NB4 (cell line): ENCODE measurements around the gene SDK2.

Experiments used
- DNase-seq: peaks from one replicate; pipeline ENCODE4 v3.0.0; 2010; ENCODE audit warnings: low read depth
- H3K4me3 ChIP-seq: one replicate; pipeline ENCODE4 v1.5.1; 2011; ENCODE audit warnings: mild to moderate bottlenecking, low read depth, low read length, moderate library complexity
- MYC ChIP-seq: IDR thresholded peaks from 2 replicates; pipeline ENCODE4 v1.6.1; 2011; ENCODE audit warnings: low read depth, low read length
- POLR2A ChIP-seq: IDR thresholded peaks from 2 replicates; pipeline ENCODE4 v1.6.1; 2011; ENCODE audit warnings: mild to moderate bottlenecking; ENCODE audit not compliant: insufficient read length; ENCODE audit errors: extremely low read depth
- TF ChIP-seq, protein P1 (sequence below): IDR thresholded peaks from 2 replicates; pipeline ENCODE4 v1.6.1; 2011; ENCODE audit warnings: low read depth, low read length
- TF ChIP-seq, protein P2 (sequence below): IDR thresholded peaks from one replicate; pipeline ENCODE4 v1.5.1; 2012; ENCODE audit warnings: low read depth, low read length

SDK2 gene

DNA sequence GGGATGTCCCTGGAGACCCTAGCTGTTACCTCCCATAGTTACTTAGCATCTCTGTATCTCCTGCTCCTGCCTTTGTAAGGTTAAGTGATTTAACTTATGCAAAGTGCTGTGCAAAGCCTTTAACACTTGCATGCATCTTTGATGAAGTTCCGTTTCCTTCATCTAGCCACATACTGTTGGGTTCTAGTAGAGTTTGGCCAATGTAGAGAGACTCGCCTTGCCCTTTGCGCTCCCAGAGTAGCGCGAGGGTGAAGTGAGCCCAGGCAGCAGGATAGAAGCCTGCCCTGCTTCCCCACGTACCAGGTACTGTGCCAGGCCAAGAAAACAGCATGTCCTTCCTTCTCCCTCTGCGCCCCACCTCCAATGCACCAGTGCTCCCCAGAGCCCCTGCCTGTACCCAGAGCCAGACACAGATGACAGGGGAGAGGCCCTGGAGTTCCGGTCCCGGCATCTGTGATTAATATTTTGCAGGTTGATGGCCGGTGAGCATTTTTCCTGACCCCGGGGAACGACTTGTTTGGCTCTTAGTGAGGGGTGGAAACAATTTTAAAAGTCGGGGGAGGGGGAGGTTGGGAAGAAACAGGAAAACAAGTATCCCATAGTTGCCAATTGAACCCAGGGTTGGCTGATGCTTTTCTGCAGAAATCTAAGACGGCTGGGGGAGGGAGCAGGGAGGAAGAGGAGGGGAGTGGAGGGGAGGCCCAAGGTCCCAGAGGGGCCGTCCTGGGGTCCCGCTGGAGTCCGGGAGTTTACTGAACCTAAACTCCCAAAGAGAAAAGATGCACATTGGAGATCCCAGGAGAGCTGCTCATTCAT lies 319.3 kb downstream of the SDK2 start:
- TF ChIP-seq, protein P1, sequence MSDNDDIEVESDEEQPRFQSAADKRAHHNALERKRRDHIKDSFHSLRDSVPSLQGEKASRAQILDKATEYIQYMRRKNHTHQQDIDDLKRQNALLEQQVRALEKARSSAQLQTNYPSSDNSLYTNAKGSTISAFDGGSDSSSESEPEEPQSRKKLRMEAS = no peak
- TF ChIP-seq, protein P2, sequence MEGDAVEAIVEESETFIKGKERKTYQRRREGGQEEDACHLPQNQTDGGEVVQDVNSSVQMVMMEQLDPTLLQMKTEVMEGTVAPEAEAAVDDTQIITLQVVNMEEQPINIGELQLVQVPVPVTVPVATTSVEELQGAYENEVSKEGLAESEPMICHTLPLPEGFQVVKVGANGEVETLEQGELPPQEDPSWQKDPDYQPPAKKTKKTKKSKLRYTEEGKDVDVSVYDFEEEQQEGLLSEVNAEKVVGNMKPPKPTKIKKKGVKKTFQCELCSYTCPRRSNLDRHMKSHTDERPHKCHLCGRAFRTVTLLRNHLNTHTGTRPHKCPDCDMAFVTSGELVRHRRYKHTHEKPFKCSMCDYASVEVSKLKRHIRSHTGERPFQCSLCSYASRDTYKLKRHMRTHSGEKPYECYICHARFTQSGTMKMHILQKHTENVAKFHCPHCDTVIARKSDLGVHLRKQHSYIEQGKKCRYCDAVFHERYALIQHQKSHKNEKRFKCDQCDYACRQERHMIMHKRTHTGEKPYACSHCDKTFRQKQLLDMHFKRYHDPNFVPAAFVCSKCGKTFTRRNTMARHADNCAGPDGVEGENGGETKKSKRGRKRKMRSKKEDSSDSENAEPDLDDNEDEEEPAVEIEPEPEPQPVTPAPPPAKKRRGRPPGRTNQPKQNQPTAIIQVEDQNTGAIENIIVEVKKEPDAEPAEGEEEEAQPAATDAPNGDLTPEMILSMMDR = no peak
- TF ChIP-seq POLR2A = no peak
- TF ChIP-seq MYC = no peak
- DNase-seq = no peak
- H3K4me3 ChIP-seq = no peak overlapping the region

DNA sequence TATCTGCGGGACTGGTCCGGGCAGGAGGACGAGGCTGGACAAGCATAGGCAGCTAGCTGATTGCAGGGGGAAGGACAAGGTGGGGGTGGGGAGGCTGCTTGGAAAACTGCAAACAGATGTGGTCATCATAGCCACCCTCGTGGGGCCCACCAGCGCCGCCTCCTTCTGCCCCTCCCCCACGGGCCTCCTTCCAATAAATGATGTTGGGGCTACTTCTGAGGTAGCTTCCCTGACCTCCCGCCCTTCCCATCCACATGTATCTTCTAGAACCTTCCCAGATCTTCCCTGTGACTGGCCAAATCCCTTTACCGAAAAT lies 320.1 kb downstream of the SDK2 start:
- DNase-seq = no peak
- H3K4me3 ChIP-seq = no peak overlapping the region
- TF ChIP-seq POLR2A = no peak
- TF ChIP-seq, protein P1 = no peak
- TF ChIP-seq, protein P2 = no peak
- no peak for TF ChIP-seq MYC

DNA sequence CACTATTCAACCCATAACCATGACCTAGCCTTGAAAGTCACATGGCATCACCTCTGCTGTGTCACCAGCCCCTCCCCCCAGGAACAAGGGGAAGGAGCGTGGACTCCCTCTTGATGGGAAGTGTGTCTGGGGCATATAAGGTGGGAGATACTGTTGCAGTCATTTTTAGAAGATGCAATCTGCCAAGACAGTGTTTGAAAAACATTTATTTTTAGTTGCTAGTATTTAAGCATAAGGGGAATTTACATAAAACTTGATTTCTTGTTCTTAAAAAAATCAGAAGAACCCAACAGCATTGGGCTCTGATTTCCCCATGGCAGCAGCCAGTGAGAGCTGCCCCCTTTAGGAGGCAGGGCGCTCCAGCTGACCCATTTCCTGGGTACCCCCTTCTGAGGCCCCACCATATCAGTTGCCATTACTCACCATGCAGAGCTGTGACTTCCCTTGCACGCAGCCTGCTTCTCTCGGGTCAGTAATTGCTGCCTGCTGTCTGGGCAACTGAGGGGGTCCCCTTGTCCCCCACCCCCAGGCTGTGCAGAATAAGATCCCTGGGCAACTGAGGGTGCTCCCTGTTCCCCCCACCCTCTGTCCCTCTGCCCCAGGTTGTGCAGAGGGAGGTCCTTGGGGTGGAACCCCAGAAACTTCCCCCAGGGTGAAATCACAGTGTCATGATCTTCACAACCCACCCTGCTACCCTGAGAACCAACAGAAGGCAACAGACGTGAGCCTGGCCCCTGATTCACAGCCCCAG lies 320.7 kb downstream of the SDK2 start:
- no peak overlapping the region for H3K4me3 ChIP-seq
- TF ChIP-seq POLR2A (no peak), MYC (no peak)
- TF ChIP-seq, protein P1 = no peak
- TF ChIP-seq, protein P2 = no peak
- peak; percentile 40 for DNase-seq

DNA sequence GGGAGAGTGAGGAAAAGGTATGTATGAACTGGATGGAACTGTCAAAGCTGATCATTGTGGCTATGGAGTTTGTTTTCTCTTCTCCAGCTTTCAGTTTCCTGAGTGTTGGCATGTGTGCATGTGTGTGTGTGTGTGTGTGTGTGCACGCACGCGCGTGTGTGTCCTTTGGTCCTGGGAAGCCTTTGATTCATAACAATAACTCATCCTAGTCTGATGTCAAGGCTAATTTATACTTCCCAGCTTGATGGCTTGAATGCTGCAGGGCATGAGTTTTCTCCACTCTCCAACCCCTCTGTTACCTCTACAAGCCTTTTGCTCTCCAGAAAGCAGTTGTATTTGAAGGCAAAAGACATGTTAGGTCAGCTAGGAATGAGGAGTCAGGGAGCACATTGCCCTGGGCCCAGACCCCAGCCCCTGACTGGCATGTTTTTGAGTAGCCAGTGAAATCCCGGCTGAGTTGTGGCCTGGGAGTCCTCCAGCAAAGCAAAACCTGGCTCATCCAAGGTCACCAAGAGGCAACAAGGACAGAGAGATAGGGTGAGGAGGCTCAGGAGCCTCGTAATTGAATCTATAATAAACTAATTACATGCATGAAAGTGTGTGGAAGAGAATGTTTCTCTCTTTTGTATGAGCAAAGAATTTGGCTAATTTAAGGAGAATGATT lies 323.5 kb downstream of the SDK2 start:
- DNase-seq = no peak
- TF ChIP-seq, protein P2 = no peak

DNA sequence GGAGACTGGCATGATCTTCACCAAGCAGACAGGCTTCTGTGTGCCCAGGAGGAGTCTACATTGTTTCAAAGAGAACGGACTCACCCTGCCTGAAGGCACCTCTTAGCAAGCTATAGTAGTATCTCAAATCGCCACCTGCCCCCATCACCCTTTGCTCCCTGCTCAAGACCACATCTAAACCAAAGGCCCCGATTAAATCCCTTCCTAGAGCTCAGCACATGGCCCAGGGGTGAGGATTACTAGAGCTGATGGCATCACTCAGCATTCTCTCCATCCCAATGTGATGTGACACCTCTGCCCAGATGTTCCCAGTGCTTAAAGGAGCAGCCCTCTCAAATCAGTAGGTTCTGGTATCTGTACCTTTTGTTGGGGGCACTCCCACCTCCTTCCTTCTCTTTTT lies 324.5 kb downstream of the SDK2 start:
- TF ChIP-seq, protein P2 = no peak
- TF ChIP-seq MYC = no peak
- TF ChIP-seq, protein P1 = no peak
- TF ChIP-seq POLR2A = no peak
- DNase-seq = no peak
- H3K4me3 ChIP-seq = no peak overlapping the region

More for the DNA sequence above, 323.5 kb downstream of the SDK2 start:
- H3K4me3 ChIP-seq = no peak overlapping the region
